Liver (tissue), 9 donors: ENCODE results near the gene KRT71. TPM values are rescaled to one million over a fixed set of nuclear protein-coding genes. Genes with fewer than 3 reads are reported as not detected.
A peak's percentile ranks its signal among the peaks of the same experiment; 100 is the strongest.

ENCODE experiments used
- DNase-seq: peaks from one replicate; pipeline ENCODE4 v3.0.0-alpha.2; 2017; ENCODE audit warnings: low spot score
- H3K27ac ChIP-seq, 2 donors: one replicate each; pipeline ENCODE4 v1.7.0; 2013; ENCODE audit warnings: inconsistent platforms in 2 of 2, low read length in 2 of 2, control low read depth in 1 of 2, low read depth in 1 of 2, mild to moderate bottlenecking in 1 of 2
- H3K27me3 ChIP-seq, 4 donors: one replicate each; pipeline versions ENCODE4 v1.6.1 to v1.7.0; 2013; ENCODE audit warnings: low read length in 3 of 4, inconsistent platforms in 1 of 4, mild to moderate bottlenecking in 1 of 4, moderate library complexity in 1 of 4; ENCODE audit not compliant: control insufficient read depth in 4 of 4, insufficient read depth in 4 of 4
- H3K36me3 ChIP-seq, 4 donors: one replicate each; pipeline versions ENCODE4 v1.6.1 to v1.7.0; 2013; ENCODE audit warnings: low read length in 3 of 4, mild to moderate bottlenecking in 3 of 4, low read depth in 1 of 4, moderate library complexity in 1 of 4; ENCODE audit not compliant: control insufficient read depth in 4 of 4, insufficient read depth in 3 of 4
- H3K4me1 ChIP-seq, 4 donors: one replicate each; pipeline versions ENCODE4 v1.6.1 to v1.7.0; 2013; ENCODE audit warnings: low read length in 3 of 4, mild to moderate bottlenecking in 3 of 4, moderate library complexity in 1 of 4; ENCODE audit not compliant: control insufficient read depth in 4 of 4, insufficient read depth in 4 of 4
- H3K4me3 ChIP-seq, 3 donors: one replicate each; pipeline versions ENCODE4 v1.6.1 to v1.7.0; 2013; ENCODE audit warnings: low read length in 3 of 3, control low read depth in 1 of 3, low read depth in 1 of 3, mild to moderate bottlenecking in 1 of 3
- H3K9ac ChIP-seq, 2 donors: one replicate each; pipeline ENCODE4 v1.7.0; 2013; ENCODE audit warnings: low read length in 2 of 2, mild to moderate bottlenecking in 2 of 2, moderate library complexity in 2 of 2, control low read depth in 1 of 2, low read depth in 1 of 2
- H3K9me3 ChIP-seq, 4 donors: one replicate each; pipeline versions ENCODE4 v1.6.1 to v1.7.0; 2013; ENCODE audit warnings: low read length in 3 of 4; ENCODE audit not compliant: control insufficient read depth in 4 of 4
- ATF3 ChIP-seq: IDR thresholded peaks from 2 replicates; pipeline ENCODE4 v1.6.1; 2016; ENCODE audit warnings: antibody characterized with exemption
- FOXA1 ChIP-seq: IDR thresholded peaks from 2 replicates; pipeline ENCODE4 v1.6.1; 2016; ENCODE audit warnings: antibody characterized with exemption
- FOXA2 ChIP-seq: IDR thresholded peaks from 2 replicates; pipeline ENCODE4 v1.6.1; 2016; ENCODE audit warnings: antibody characterized with exemption
- GABPA ChIP-seq, 2 donors: IDR thresholded peaks in 1 of 2; conservative IDR thresholded peaks in 1 of 2; 2 replicates each; pipeline ENCODE4 v1.6.1; 2016; ENCODE audit warnings: antibody characterized with exemption in 2 of 2, mild to moderate bottlenecking in 1 of 2, moderate library complexity in 1 of 2
- HNF4A ChIP-seq, 2 donors: conservative IDR thresholded peaks; 2 replicates each; pipeline ENCODE4 v1.6.1; 2016; ENCODE audit warnings: antibody characterized with exemption in 2 of 2, mild to moderate bottlenecking in 2 of 2
- HNF4G ChIP-seq: IDR thresholded peaks from 2 replicates; pipeline ENCODE4 v1.6.1; 2016; ENCODE audit warnings: antibody characterized with exemption
- JUND ChIP-seq, 2 donors: IDR thresholded peaks; 2 replicates each; pipeline ENCODE4 v1.6.1; 2016; ENCODE audit warnings: antibody characterized with exemption in 2 of 2
- NR2F2 ChIP-seq: IDR thresholded peaks from 2 replicates; pipeline ENCODE4 v1.6.1; 2016; ENCODE audit warnings: antibody characterized with exemption
- RAD21 ChIP-seq, 2 donors: IDR thresholded peaks; 2 replicates each; pipeline ENCODE4 v1.6.1; 2016; ENCODE audit warnings: antibody characterized with exemption in 2 of 2, mild to moderate bottlenecking in 2 of 2
- REST ChIP-seq: IDR thresholded peaks from 2 replicates; pipeline ENCODE4 v1.6.1; 2016; ENCODE audit warnings: antibody characterized with exemption, mild to moderate bottlenecking
- RXRA ChIP-seq, 2 donors: IDR thresholded peaks; 2 replicates each; pipeline ENCODE4 v1.6.1; 2017 to 2018; ENCODE audit warnings: antibody characterized with exemption in 2 of 2, mild to moderate bottlenecking in 1 of 2
- TAF1 ChIP-seq: conservative IDR thresholded peaks from 2 replicates; pipeline ENCODE4 v1.6.1; 2016; ENCODE audit warnings: antibody characterized with exemption, mild to moderate bottlenecking
- WGBS: extraction: QIAGEN DNeasy Blood & Tissue Kit; methylation state at CpG from one replicate; pipeline ENCODE4 v1.1.7; 2013; 5-methylcytosine and 5-hydroxymethylcytosine counted together
- polyA plus RNA-seq, 2 donors: library from polyadenylated mRNA; stranded (reverse) in 1 of 2; unstranded in 1 of 2; fragments of 200-250 nt in 1 of 2; fragments of >200 nt in 1 of 2; fragmentation: Nextera tagmentation in 1 of 2; extraction: Ambion mirVana in 1 of 2; gene quantifications; one replicate each; pipeline versions ENCODE4 v1.2.1 to v1.2.3, GENCODE V29; 2013 to 2015
- total RNA-seq, 2 donors: library from RNA; depleted of rRNA; stranded (reverse); fragments of >200 nt; gene quantifications; one replicate each; pipeline ENCODE4 v1.2.3, GENCODE V29; 2014
- TF ChIP-seq, protein P1 (sequence below): IDR thresholded peaks from 2 replicates; pipeline ENCODE4 v1.6.1; 2016; ENCODE audit warnings: antibody characterized with exemption
- TF ChIP-seq, protein P2 (sequence below): fragments of 150-350 bp; IDR thresholded peaks from 2 replicates; pipeline ENCODE4 v1.5.1; 2017; ENCODE audit warnings: improper control_type of control experiment, low read depth, low read length; ENCODE audit not compliant: missing input control
- donor health status: healthy.
- donor health status: healthy.
- donor health status: healthy.
- donor health status: healthy.
- donor health status: healthy.

Gene KRT71
- total and polyA plus RNA-seq, 4 donors, result not detected

DNA sequence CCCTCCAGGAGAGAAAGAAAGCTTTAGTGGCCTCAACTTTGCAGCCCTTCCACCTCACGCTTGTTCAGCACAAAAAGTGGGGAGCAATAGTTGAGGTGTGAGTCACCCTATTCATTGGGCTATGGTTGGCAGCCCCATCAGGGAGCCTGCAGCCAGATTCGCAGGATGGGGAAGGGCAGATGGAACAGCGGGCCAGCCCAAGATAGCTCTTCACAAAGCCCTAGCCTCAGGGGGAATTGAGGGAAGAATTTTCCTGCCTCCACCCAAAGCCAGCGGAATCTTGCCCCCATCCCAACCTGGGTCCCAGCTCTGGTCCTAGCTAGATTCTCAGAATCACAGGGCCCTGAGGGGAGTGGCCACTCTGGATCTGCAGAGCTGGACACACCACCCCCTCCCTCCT is 29.1 kb downstream of the KRT71 start:
- DNase-seq, result no peak
- Histone ChIP-seq H3K9ac (no peak overlapping the region), H3K4me1 (no peaks in the 10 kb centered on the region), H3K9me3 (no peaks in the 10 kb centered on the region), H3K27me3 (no peaks in the 10 kb centered on the region), H3K4me3 (no peak overlapping the region), H3K27ac (no peak overlapping the region), H3K36me3 (no peaks in the 10 kb centered on the region)
- TF ChIP-seq JUND (IDR thresholded peaks at IDR 0.05) (no peak), FOXA2 (no peak), RXRA (IDR thresholded peaks at IDR 0.05) (no peak), HNF4A (conservative IDR thresholded peaks at IDR 0.05) (no peak)
- TF ChIP-seq, protein P1, sequence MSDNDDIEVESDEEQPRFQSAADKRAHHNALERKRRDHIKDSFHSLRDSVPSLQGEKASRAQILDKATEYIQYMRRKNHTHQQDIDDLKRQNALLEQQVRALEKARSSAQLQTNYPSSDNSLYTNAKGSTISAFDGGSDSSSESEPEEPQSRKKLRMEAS, result no peak
- WGBS, result 92% methylated on average over 4 of the region's 4 CpGs

GRCh38 chr12:52522346-52523011 is 30.5 kb downstream of the KRT71 start:
- H3K27me3 ChIP-seq, result no peaks in the 10 kb centered on the region
- H3K4me3 ChIP-seq, result no peak overlapping the region
- no peak overlapping the region for H3K9ac ChIP-seq
- 77% methylated on average over 10 of the region's 10 CpGs for WGBS
- DNase-seq, result peak; percentile 28
- TF ChIP-seq HNF4A (conservative IDR thresholded peaks at IDR 0.05) (no peak), REST (no peak), NR2F2 (no peak), RAD21 (IDR thresholded peaks at IDR 0.05) (no peak)
- TF ChIP-seq, protein P2, sequence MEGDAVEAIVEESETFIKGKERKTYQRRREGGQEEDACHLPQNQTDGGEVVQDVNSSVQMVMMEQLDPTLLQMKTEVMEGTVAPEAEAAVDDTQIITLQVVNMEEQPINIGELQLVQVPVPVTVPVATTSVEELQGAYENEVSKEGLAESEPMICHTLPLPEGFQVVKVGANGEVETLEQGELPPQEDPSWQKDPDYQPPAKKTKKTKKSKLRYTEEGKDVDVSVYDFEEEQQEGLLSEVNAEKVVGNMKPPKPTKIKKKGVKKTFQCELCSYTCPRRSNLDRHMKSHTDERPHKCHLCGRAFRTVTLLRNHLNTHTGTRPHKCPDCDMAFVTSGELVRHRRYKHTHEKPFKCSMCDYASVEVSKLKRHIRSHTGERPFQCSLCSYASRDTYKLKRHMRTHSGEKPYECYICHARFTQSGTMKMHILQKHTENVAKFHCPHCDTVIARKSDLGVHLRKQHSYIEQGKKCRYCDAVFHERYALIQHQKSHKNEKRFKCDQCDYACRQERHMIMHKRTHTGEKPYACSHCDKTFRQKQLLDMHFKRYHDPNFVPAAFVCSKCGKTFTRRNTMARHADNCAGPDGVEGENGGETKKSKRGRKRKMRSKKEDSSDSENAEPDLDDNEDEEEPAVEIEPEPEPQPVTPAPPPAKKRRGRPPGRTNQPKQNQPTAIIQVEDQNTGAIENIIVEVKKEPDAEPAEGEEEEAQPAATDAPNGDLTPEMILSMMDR, result no peak
- no peaks in the 10 kb centered on the region for H3K36me3 ChIP-seq
- no peak overlapping the region for H3K27ac ChIP-seq
- H3K4me1 ChIP-seq, result no peaks in the 10 kb centered on the region
- H3K9me3 ChIP-seq, result no peaks in the 10 kb centered on the region

- Histone ChIP-seq H3K27me3 (no peaks in the 10 kb centered on the region), H3K27ac (no peak overlapping the region), H3K4me3 (no peak overlapping the region), H3K9me3 (no peaks in the 10 kb centered on the region), H3K9ac (no peak overlapping the region), H3K4me1 (no peaks in the 10 kb centered on the region), H3K36me3 (no peaks in the 10 kb centered on the region)
- WGBS, result 84% methylated on average over 10 of the region's 10 CpGs
- DNase-seq, result peak; percentile 27
- no peak for TF ChIP-seq HNF4G
- no peak for TF ChIP-seq TAF1
- TF ChIP-seq FOXA2, result no peak
- TF ChIP-seq ATF3, result no peak
- TF ChIP-seq, protein P1, result no peak
- TF ChIP-seq FOXA1, result no peak
- no peak for TF ChIP-seq GABPA (IDR thresholded peaks at IDR 0.05 in 1 of 2, conservative IDR thresholded peaks at IDR 0.05 in 1 of 2)
- no peak for TF ChIP-seq REST
- TF ChIP-seq JUND (IDR thresholded peaks at IDR 0.05), result no peak
- no peak for TF ChIP-seq NR2F2
These were observed 31.2 kb downstream of the KRT71 start for GRCh38 chr12:52521568-52522266.
